A549 (cell line): ENCODE measurements around the gene L3MBTL1.

Source experiments
- CBX8 ChIP-seq: fragments of 200-600 bp; sonication (generic); IDR thresholded peaks from 2 replicates; pipeline ENCODE4 v1.6.1; 2016
- ESRRA ChIP-seq: fragments of 150-350 bp; IDR thresholded peaks from 2 replicates; pipeline ENCODE4 v1.6.1; 2014; ENCODE audit warnings: mild to moderate bottlenecking, low read length, borderline replicate concordance
- KDM1A ChIP-seq: fragments of 200-600 bp; sonication (generic); IDR thresholded peaks from 2 replicates; pipeline ENCODE4 v1.6.1; 2016; ENCODE audit warnings: low read depth, mild to moderate bottlenecking
- NR3C1 ChIP-seq: fragments of >200 bp; sonication (Bioruptor Twin); formaldehyde crosslinking; IDR thresholded peaks from 3 replicates; pipeline ENCODE4 v1.6.1; 2017
- RAD21 ChIP-seq, 2 experiments: fragments of >200 bp in 1 of 2; sonication (Bioruptor Twin) in 1 of 2; formaldehyde crosslinking in 1 of 2; IDR thresholded peaks in 1 of 2; conservative IDR thresholded peaks in 1 of 2; 2 replicates in 1 of 2; 3 replicates in 1 of 2; pipeline ENCODE4 v1.6.1; 2012 to 2018; ENCODE audit warnings: inconsistent platforms in 1 of 2
- TF ChIP-seq, protein P1 (sequence below): fragments of 200-600 bp; sonication (generic); IDR thresholded peaks from 2 replicates; pipeline ENCODE4 v1.6.1; 2016; ENCODE audit warnings: antibody characterized with exemption, mild to moderate bottlenecking, moderate library complexity
- TF ChIP-seq, protein P2 (sequence below): fragments of >200 bp; sonication (Bioruptor Twin); formaldehyde crosslinking; IDR thresholded peaks from 3 replicates; pipeline ENCODE4 v1.5.1; 2016
- TF ChIP-seq, protein P3 (sequence below): fragments of 450-650 bp; IDR thresholded peaks from 2 replicates; pipeline ENCODE4 v1.6.1; 2014; ENCODE audit warnings: antibody characterized with exemption

DNA sequence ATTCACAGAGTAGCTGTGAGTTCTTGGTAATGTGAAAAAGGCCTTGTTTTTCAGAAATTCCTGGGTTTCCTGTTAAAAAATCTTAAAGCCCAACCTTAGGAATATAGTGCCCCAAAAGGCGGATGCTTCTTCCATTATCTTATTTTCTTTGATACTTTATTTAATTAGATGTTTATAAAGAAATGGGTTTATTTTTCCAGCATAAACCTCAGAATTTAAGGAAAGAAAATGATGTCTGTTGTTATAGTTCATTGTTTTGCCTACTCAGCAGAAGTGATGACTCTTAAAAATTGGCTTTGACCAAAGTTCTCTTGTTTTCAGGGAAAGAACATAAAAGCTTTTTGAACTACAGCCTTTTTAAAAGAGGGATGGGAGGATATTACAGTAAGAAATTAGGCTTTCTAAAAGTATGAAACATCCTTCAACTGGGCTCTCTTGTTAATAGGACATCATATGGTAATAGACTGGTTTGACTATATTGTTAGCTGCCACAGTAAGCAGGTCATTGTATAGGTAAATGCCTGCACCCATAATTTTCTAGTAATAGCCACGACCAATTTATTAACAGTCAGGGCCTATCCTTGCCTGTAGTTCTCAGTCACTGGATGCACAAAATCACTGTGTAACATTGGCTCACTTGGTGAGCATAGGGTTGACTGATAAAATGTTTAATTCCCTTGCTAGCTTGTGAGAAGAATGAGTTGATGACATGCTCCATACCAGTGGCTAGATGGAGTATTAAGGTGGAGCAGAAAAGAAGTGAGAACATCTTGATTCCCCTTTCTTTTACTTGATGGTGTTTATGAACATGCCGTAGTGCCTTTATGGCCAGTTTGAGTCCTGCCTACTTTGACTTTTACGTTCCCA is 44.6 kb upstream of the L3MBTL1 start:
- TF ChIP-seq, protein P1, sequence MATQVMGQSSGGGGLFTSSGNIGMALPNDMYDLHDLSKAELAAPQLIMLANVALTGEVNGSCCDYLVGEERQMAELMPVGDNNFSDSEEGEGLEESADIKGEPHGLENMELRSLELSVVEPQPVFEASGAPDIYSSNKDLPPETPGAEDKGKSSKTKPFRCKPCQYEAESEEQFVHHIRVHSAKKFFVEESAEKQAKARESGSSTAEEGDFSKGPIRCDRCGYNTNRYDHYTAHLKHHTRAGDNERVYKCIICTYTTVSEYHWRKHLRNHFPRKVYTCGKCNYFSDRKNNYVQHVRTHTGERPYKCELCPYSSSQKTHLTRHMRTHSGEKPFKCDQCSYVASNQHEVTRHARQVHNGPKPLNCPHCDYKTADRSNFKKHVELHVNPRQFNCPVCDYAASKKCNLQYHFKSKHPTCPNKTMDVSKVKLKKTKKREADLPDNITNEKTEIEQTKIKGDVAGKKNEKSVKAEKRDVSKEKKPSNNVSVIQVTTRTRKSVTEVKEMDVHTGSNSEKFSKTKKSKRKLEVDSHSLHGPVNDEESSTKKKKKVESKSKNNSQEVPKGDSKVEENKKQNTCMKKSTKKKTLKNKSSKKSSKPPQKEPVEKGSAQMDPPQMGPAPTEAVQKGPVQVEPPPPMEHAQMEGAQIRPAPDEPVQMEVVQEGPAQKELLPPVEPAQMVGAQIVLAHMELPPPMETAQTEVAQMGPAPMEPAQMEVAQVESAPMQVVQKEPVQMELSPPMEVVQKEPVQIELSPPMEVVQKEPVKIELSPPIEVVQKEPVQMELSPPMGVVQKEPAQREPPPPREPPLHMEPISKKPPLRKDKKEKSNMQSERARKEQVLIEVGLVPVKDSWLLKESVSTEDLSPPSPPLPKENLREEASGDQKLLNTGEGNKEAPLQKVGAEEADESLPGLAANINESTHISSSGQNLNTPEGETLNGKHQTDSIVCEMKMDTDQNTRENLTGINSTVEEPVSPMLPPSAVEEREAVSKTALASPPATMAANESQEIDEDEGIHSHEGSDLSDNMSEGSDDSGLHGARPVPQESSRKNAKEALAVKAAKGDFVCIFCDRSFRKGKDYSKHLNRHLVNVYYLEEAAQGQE, result no peak
- TF ChIP-seq, protein P2, sequence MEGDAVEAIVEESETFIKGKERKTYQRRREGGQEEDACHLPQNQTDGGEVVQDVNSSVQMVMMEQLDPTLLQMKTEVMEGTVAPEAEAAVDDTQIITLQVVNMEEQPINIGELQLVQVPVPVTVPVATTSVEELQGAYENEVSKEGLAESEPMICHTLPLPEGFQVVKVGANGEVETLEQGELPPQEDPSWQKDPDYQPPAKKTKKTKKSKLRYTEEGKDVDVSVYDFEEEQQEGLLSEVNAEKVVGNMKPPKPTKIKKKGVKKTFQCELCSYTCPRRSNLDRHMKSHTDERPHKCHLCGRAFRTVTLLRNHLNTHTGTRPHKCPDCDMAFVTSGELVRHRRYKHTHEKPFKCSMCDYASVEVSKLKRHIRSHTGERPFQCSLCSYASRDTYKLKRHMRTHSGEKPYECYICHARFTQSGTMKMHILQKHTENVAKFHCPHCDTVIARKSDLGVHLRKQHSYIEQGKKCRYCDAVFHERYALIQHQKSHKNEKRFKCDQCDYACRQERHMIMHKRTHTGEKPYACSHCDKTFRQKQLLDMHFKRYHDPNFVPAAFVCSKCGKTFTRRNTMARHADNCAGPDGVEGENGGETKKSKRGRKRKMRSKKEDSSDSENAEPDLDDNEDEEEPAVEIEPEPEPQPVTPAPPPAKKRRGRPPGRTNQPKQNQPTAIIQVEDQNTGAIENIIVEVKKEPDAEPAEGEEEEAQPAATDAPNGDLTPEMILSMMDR, result no peak
- no peak for TF ChIP-seq ESRRA
- TF ChIP-seq CBX8, result no peak
- TF ChIP-seq NR3C1, result no peak
- TF ChIP-seq, protein P3, sequence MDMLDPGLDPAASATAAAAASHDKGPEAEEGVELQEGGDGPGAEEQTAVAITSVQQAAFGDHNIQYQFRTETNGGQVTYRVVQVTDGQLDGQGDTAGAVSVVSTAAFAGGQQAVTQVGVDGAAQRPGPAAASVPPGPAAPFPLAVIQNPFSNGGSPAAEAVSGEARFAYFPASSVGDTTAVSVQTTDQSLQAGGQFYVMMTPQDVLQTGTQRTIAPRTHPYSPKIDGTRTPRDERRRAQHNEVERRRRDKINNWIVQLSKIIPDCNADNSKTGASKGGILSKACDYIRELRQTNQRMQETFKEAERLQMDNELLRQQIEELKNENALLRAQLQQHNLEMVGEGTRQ, result no peak
- no peak for TF ChIP-seq RAD21 (conservative IDR thresholded peaks at IDR 0.05 in 1 of 2, IDR thresholded peaks at IDR 0.05 in 1 of 2)
- TF ChIP-seq KDM1A, result no peak
